Activated naive CD8-positive, alpha-beta T cell (primary cell): Measurements from ENCODE around the gene CEND1.

ENCODE experiments used
- H3K27ac Mint-ChIP-seq: one replicate; pipeline ENCODE4 v1.8.0; 2021; ENCODE audit warnings: mixed read lengths
- H3K27me3 Mint-ChIP-seq: one replicate; pipeline ENCODE4 v1.8.0; 2021; ENCODE audit warnings: mixed read lengths
- H3K36me3 Mint-ChIP-seq: one replicate; pipeline ENCODE4 v1.8.0; 2021; ENCODE audit warnings: mixed read lengths
- H3K4me1 Mint-ChIP-seq: one replicate; pipeline ENCODE4 v1.8.0; 2021; ENCODE audit warnings: low read depth, mixed read lengths
- H3K4me3 Mint-ChIP-seq: one replicate; pipeline ENCODE4 v1.8.0; 2021; ENCODE audit warnings: mild to moderate bottlenecking, mixed read lengths
- H3K9me3 Mint-ChIP-seq: one replicate; pipeline ENCODE4 v1.8.0; 2021; ENCODE audit warnings: low read depth, mixed read lengths

CEND1 gene

DNA sequence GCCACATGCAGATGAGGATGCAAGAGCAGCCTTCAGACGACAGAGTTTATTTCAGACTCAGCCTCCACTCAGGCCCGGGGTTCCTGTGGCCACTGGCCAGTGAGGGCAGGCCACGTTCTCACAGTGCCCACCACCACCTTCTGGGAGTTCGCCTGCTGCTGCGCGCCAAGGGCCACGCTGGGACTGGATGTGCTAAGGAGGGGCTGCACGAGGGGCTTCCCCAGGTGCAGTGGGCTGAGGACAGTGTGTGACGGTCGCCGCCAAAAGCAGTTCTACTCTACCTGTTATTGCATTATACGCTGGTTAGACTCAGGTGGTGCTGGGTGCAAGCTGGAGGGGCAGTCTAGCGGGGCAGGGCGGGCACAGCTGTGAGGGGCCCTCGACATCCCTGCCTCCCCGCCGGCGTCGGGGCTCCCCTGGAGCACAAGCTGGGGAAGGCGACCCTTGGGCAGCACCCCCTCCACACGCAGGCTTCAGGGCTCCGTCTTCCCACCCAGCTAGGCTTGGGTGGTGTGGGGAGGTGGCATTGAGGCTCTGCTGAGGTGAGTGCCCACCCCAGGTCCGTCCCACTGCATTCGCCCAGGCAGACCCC is 2.7 kb downstream of the CEND1 start:
- H3K36me3 Mint-ChIP-seq = no peaks in the 10 kb centered on the region
- peaks cover 10% of the 10 kb centered on the region for H3K4me1 Mint-ChIP-seq
- H3K27ac Mint-ChIP-seq = no peak overlapping the region
- no peak overlapping the region for H3K4me3 Mint-ChIP-seq
- H3K9me3 Mint-ChIP-seq = no peaks in the 10 kb centered on the region
- no peaks in the 10 kb centered on the region for H3K27me3 Mint-ChIP-seq

DNA sequence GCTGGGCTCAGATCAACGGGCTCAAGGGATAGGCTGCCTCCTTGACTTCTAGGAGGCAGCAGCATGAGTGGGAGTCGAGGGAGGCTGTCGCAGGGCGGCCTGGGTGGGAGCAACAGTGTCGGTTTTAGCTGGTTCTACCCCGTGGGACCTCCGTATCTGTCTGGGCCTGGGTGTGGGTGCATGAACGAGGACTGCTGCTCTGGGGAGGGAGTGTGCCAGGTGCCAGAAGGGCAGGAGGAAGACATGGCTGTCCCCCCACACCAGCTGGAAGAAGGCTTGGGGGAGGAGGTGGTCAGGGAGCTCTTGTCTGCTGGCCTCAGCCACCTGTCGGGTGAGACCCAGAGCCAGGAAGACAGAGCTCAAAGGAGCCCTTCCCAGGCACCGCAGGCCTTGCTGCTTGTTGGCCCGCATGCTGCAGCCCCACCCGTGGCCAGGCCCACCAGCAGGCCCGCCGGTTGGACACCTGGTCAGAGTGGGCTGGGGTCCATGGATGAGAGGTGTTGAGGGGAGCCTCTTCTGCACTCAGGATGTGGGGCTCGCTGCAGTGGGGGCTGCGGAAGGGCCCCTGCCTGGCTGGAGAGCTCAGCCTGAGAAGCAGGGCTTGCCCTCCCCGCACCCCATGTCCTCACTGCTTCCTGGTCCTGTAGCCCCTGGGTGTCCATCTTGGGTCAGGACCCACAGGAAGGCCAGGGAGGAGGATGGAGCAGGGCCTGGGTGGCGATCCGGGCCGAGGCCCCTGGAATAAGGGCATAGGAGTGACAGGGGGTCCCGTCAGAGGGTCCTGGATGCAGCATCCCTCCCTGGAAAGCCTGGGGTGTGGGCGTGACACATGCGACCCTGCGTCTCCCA is 3.4 kb downstream of the CEND1 start:
- Mint-ChIP-seq H3K9me3 (no peaks in the 10 kb centered on the region), H3K4me1 (peaks cover 10% of the 10 kb centered on the region), H3K4me3 (no peak overlapping the region), H3K27ac (no peak overlapping the region), H3K36me3 (no peaks in the 10 kb centered on the region), H3K27me3 (no peaks in the 10 kb centered on the region)

DNA sequence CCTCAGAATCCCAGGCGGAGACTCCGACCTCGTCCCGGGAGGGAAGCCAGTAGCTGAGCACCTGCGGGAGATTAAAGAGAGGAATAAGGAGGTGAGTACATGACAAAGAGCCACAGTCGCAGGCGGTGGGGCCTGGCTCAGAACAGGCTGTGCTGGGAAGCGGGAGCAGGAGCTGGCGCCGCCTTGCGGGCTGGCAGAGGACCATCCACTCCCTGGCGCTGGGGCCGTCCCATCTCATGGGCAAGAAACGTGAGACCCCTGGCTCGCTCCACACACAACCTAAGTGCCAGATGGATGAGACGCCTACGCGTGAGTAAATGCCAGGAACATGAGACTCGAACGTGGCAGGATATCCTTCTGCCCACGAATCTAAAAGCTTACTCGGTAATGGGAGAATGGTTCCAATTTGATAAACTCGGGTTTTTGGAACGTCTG is 6.3 kb downstream of the CEND1 start:
- no peak overlapping the region for H3K27ac Mint-ChIP-seq
- H3K27me3 Mint-ChIP-seq = no peaks in the 10 kb centered on the region
- H3K36me3 Mint-ChIP-seq = no peaks in the 10 kb centered on the region
- H3K4me1 Mint-ChIP-seq = peaks cover 18% of the 10 kb centered on the region
- no peak overlapping the region for H3K4me3 Mint-ChIP-seq
- no peaks in the 10 kb centered on the region for H3K9me3 Mint-ChIP-seq

DNA sequence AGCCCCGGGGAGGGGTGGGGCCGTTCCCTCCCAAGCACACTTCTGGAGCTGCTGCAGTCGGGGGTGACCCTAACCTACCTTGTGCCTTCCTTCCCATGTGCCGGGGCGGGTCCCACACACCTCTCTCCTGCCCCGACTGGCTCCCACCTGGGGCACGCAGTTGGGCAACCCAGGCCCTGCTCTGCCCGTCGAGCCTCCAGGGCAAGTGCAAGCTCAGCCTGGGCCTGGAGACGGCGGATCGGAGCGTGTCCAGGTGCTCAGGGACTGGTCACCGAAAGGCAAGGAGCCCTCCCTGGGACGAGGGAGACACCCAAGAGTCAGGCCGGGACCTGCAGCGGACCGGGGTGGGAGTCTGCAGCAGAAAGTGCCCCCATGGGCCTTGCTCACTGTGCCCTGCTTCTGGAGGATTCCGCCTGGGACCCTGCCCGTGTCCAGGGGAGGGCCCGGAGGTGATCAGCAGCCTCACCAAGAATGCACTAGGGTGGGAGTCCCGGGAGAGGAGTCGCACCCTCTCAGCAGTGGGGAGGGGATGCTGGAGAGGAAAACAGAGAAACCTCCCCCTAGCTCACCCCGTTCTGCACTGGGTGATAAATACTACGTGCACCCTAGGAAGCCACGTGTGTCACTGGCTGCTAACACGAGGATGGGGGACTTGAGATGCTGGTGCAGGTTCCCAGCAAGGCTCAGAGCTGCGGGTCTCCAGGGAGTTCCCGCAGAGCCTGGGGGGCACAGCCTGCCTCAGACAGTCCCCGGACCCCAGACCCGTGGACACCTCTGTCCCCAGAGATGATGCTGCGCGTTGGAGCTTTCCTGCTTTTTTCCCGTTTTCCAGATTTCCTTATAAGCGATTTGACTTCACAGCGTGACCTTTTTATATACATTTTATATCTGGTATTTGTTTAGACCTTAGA is 7.4 kb downstream of the CEND1 start:
- no peaks in the 10 kb centered on the region for H3K27me3 Mint-ChIP-seq
- H3K9me3 Mint-ChIP-seq = no peaks in the 10 kb centered on the region
- H3K4me3 Mint-ChIP-seq = no peak overlapping the region
- H3K36me3 Mint-ChIP-seq = no peaks in the 10 kb centered on the region
- H3K27ac Mint-ChIP-seq = no peak overlapping the region
- H3K4me1 Mint-ChIP-seq = peaks cover 15% of the 10 kb centered on the region

DNA sequence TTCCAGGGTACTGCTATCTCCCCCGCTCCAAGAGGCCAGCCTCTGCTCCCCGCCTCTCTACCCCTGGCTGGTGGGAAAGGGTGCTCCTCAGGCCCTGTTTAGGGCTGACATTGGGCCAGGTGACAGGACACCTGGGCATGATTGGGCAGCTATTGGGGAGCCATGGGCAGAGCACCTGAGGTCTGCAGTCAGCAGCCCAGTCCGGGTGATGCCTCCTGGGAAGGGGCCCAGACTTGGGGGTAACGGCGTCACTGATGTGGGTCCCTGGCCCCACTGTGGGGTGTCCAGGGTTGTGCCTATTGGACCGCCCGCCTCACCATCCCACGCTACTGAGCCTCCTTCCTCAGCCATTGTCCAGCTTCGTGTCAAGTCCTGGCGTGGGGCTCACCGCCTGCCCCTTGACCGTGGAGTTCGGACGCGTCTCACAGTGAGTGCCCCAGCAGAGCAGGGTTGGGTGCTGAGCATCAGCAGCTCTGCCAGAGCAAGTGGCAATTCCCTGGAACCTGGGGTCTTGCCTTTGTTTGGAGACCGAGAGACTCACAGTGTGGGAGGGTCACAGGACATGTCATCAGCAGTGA is 9.8 kb downstream of the CEND1 start:
- H3K9me3 Mint-ChIP-seq = no peaks in the 10 kb centered on the region
- no peaks in the 10 kb centered on the region for H3K27me3 Mint-ChIP-seq
- H3K27ac Mint-ChIP-seq = no peak overlapping the region
- H3K4me1 Mint-ChIP-seq = peaks cover 22% of the 10 kb centered on the region
- H3K36me3 Mint-ChIP-seq = no peaks in the 10 kb centered on the region
- H3K4me3 Mint-ChIP-seq = no peak overlapping the region

DNA sequence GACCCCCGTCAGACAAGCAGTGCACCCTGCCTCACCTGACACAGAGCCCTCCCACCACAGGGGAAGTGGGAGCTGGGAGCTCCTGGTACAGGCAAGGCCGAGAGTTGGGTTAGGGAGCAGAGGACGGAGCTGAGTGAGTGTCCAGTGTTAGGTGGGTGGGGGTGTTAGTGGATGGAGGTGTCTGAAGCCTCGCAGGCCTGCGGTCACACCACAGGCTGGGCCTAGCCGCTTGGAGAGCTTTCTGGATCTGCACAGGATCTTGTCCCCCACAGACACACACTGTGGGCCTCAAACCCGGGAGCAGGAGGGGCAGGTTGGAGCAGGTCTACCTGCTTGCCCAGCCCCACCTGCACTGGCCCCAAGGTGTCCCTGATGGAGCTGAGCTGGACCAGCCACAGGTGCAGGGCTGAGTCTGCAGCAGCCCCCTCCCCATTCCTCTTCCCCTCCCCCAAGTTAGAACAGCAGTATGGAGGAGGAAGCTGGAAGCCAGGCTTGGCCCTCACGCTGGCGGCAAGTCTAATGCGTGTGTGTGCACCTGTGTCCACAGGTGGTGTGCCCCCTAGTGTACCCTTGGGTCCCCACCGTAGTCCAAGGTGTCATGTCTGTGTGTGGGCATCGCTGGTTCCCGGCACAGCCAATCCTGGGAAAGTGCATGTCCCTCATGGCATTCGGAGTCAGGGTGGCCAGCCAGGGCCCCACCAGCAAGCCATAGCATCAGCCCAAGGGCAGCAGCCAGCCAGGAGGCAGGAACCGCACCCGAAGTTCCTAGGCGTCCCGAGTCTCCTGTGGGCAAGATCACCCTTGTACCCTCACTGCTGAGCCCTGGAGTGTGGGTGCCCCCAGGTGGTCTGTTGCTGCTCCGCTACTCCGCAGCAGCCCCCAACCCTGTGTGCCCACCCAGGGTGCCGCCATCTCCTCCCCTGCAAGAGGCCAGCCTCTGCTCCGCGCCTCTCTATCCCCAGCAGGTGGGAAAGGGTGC is 10.6 kb downstream of the CEND1 start:
- Mint-ChIP-seq H3K4me3 (peak overlapping the region; percentile 32), H3K36me3 (no peaks in the 10 kb centered on the region), H3K27ac (no peak overlapping the region), H3K27me3 (no peaks in the 10 kb centered on the region), H3K4me1 (peaks cover 26% of the 10 kb centered on the region), H3K9me3 (no peaks in the 10 kb centered on the region)

DNA sequence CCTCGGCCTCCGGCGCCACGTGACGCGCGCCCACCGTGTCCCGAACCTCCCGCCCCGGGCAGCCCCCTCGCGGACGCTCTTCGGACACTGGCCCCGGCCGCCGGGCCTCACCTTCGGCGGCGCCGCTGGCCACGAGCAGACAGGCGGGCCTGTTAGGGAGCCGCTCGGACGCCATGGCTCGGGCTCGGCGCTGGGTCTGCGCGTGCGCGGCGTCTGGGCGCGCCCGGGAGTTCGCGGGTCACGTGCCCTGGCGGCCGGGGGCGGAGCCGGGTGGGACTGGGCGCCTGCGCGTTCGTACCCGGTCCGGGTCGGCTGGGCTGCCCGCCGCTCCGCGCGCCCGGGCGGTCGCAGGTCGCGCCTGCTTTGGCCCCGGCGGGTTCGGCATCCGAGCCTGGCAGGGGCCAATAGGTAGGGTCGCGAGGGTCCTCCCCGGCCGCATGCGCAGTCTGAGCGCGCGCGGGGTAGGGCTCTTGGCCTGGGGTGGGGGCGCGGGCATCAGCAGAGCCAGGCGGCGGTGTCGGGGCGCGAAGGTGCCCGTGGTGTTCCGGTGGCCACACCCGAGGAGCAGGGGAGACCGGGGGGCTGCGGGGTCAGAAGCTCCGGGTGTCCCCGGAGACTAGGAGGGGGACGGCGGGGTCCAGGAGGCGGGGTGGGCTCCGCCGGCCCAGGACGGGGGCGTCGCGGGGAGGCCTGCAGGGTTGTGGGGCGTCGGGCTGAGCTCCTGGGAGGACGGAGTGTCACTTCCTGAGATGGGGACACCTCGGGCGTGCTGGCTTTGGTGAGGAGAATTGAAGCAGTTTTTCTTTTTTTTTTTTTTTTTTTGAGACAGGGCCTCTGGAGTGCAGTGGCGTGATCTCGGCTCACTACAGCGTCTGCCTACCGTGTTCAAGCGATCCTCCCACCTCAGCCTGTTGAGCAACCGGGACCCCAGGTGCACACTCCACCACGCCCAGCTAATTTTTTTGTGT is 12.3 kb downstream of the CEND1 start, which contains the start of gene GATD1:
Gene GATD1, minus strand, starts transcription at position 200 of the 968 bp plus-strand sequence. Its CDS starts 25 bp downstream, at position 175.
- no peaks in the 10 kb centered on the region for H3K9me3 Mint-ChIP-seq

DNA sequence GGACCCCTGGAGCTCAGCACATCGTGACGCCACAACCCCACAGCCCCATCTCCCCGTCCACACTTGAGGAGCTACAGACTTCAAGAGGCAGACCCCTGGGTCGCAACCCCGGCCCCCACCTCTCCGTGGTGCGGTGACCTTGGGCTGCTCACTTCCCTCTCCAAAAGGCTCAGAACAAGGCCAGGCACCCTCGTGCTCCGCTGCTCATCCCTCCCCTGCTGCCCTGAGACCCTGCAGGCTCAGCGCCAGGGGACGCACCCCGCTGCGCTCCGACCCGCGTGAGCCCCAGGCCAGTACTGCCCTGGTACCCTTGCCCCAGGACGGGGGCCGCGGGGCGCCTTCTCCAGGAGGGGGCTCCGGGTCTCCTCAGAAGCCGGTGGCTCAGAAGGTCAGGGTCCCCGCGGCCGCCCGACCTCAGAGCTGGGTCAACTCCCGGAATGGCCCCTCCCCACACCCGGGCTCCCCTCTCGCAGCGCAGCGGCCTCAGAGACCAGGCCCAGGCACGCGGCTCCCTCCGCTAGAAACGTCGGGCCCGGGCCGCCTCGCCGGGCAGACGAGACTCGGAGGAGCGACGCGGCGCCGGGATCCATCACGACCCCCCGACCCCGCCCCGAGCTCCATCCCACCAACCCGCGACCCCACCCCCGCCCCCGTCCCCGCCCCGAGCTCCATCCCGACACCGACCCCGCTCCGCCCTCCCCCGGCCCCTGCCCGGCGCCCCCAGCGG is 13.2 kb downstream of the CEND1 start:
- H3K9me3 Mint-ChIP-seq = no peaks in the 10 kb centered on the region
- no peaks in the 10 kb centered on the region for H3K27me3 Mint-ChIP-seq
- peak overlapping the region; percentile 82 for H3K27ac Mint-ChIP-seq
- H3K36me3 Mint-ChIP-seq = no peaks in the 10 kb centered on the region
- peaks cover 26% of the 10 kb centered on the region for H3K4me1 Mint-ChIP-seq
- H3K4me3 Mint-ChIP-seq = peak overlapping the region; percentile 92

More for the DNA sequence above, 12.3 kb downstream of the CEND1 start, which contains the start of gene GATD1:
- Mint-ChIP-seq H3K4me1 (peaks cover 26% of the 10 kb centered on the region), H3K27me3 (no peaks in the 10 kb centered on the region), H3K36me3 (no peaks in the 10 kb centered on the region), H3K4me3 (peak within 1 kb of the TSS; percentile 92), H3K27ac (peak within 1 kb of the TSS; percentile 82)

DNA sequence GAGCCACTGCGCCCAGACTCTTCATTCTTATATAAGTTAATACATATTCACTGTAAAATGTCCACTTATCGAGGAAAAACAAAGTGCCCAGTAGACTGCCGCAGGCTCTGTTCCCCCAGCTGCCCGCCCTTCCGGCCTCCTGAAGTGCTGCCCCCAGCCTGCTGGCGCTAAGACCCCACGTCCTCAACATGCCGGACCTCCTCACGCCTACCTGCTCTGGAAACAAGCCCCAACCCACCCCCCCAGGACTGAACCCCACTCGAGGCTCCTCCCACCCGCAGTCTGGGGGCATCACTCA is 13.7 kb downstream of the CEND1 start:
- Mint-ChIP-seq H3K27ac (peak overlapping the region; percentile 82), H3K27me3 (no peaks in the 10 kb centered on the region), H3K4me3 (peak overlapping the region; percentile 92), H3K9me3 (no peaks in the 10 kb centered on the region), H3K36me3 (no peaks in the 10 kb centered on the region), H3K4me1 (peaks cover 26% of the 10 kb centered on the region)

DNA sequence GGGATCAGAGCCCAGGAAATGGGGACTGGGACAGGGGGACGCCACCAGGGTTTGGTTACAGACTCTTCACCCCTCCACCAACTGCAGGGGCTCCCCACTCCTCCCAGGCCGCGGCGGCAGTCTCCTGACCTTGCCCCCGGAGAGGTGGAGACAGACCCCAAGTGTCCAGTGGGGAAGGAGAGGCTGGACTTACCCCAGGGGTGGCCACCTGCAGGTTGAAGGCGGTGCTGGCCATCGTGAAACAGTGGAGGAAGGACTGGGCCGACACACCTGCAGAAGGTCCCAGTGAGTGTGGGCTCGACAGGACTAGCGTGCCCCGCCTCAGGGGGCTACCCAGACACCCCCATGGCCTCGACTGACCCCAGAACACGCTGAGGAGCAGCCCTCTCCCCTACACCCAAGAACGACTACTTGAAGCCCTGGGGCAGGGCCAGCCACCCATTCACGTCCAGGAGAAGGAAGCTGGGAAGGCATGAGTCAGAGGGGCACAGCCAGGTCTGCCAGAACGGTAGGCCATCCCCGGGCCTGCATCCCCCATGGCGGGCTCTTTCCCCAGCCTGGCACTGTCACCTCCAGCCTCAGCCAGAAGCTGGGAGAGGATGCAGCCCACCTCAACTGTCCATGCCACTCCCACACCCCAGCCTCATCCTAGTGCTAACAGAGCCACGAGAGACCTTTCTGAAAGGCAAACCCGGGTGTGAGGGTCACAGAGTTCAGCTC is 14.9 kb downstream of the CEND1 start:
- peak overlapping the region; percentile 77 for H3K4me3 Mint-ChIP-seq
- no peaks in the 10 kb centered on the region for H3K36me3 Mint-ChIP-seq
- H3K4me1 Mint-ChIP-seq = peaks cover 23% of the 10 kb centered on the region
- H3K27me3 Mint-ChIP-seq = no peaks in the 10 kb centered on the region
- no peaks in the 10 kb centered on the region for H3K9me3 Mint-ChIP-seq
- no peak overlapping the region for H3K27ac Mint-ChIP-seq

DNA sequence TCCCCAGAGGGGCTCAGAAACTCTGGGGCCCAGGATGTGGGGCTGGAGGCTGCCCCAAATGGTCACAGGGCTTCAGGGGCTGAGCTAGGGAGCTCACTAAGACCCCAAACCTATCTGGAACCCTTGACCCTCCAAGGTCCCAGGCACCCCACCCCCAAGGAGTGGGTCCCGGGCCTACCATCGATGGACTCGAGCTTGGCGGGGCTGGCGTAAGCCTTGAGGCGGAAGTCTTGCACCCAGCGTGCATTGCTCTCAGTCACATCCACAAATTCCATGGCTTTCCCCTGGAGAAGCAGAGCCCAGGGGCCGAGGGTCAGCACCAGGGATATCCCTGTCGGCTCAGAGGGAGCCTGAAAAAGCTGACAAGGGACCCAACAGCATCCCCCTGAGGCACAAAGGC is 16.1 kb downstream of the CEND1 start:
- Mint-ChIP-seq H3K9me3 (no peaks in the 10 kb centered on the region), H3K27ac (no peak overlapping the region), H3K4me3 (no peak overlapping the region), H3K36me3 (no peaks in the 10 kb centered on the region), H3K27me3 (no peaks in the 10 kb centered on the region), H3K4me1 (peaks cover 16% of the 10 kb centered on the region)

DNA sequence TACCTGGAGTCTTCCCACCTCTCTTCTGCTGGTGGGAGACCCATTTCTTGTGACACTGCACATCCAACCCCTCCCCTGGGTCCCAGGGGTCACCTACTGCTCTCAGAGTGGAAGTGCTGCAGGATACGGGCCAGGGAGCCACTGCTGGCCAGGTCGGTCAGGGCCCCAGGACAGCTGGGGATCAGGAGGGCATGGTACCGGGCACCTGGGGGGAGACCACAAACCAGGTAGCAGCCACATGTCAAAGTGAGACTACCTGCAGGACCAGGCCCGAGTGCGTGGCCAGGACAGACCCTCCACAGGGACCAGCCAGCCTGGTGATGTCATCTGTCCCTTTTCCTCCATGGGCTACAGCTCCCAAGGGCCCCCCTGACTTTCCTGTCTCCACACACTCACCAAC is 16.5 kb downstream of the CEND1 start:
- Mint-ChIP-seq H3K27ac (no peak overlapping the region), H3K27me3 (no peaks in the 10 kb centered on the region), H3K4me1 (peaks cover 16% of the 10 kb centered on the region), H3K36me3 (no peaks in the 10 kb centered on the region), H3K4me3 (no peak overlapping the region), H3K9me3 (no peaks in the 10 kb centered on the region)
